SW 1271 (cell line): Measurements from ENCODE around the gene ZNF705A.
"Not testable (repeated sequence)": the region's sequence is repeated elsewhere in the genome, so short reads cannot be mapped to it uniquely, and the experiment has no call there.

Experiments used
- DNase-seq, 2 experiments: peaks; one replicate each; lab custom pipeline; 2025; lab: John Stamatoyannopoulos, UW

The ZNF705A gene

DNA sequence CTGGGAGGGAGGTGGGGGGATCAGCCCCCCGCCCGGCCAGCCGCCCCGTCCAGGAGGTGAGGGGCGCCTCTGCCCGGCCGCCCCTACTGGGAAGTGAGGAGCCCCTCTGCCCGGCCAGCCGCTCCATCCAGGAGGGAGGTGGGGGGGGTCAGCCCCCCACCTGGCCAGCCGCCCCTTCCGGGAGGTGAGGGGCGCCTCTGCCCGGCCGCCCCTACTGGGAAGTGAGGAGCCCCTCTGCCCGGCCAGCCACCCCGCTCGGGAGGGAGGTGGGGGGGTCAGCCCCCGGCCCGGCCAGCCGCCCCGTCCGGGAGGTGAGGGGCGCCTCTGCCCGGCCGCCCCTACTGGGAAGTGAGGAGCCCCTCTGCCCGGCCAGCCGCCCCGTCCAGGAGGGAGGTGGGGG is 27.4 kb downstream of the ZNF705A start:
- DNase-seq: not testable (repeated sequence)

DNA sequence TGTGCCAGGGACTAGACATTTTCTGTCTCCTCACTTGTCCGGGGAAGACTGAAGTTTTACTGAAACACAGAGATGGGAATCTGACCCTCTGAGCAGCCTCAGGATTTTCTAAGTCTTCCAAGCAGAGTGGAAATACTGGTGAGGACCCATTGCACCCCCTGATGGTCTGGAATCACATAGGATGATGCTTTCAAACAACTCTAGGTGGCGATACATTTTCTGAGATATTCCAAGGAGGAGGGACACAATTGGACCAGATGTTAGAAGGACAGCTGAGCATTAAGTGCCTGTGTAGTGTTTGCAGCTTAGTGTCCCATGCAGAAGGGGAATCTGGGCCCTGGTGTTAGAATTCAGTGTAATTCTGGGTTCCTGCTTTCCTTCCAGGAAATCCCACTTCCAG is 31.3 kb downstream of the ZNF705A start:
- not testable (repeated sequence) for DNase-seq

DNA sequence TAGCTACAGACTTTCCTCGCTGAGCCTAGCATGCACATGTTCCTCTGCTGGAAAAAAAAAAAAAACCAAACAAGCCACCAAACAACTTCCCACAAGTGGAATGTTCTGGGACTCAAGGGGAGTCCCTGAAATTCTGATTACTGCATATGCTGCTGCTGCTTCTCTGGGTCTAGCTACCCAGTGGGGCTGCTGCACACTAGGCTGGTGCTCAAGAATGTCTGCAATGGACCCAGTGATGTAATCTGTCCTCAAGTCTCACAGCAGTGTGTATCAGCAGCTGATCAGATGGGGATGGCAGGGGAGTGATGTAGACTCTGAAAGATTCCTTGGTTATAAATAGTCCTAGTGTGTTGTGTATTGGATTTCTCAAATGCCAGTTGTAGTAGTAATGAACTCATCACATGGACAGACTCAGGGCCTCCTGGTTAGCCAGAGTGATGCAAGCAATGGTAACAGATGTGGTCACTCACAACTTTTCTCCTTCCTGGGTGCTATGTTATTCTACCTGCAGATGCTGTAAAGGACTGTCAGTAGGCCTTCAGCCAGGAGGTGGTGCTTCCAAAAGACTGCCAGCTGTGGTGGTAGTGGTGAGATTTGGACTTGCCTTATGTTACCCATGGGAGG is 41.0 kb downstream of the ZNF705A start:
- DNase-seq: not testable (repeated sequence)

DNA sequence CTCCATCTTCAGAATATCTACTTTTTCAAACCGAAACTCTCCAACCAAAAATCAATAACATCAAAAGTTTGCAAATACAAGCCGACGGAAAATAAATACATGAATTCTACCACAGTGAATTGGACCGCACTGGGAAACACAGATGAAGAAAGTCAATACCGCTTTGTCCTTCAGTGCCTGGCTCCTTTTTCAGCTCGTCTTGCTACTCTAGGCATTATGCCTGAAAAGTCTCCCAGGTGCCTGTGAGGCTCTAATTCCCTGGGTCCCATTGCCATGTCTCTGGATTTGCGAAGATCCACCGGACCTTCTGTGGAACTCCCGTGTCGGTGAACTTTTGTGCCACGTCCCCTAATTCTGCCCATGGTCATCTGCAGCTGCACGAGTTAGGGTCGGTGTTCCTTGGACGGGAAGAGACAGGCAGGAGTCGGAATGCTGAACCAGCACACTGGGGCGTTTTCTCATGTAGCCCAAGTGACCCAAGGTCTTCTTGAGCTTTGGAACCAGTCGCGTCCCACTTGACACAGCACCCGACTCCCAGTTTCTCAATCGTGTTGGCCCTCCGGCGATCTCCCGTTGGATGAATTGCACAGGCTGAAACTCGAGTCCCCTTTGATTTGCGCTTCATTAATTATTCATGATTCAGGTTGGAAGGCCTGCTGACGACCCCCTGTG is 62.0 kb downstream of the ZNF705A start:
- DNase-seq: not testable (repeated sequence)

DNA sequence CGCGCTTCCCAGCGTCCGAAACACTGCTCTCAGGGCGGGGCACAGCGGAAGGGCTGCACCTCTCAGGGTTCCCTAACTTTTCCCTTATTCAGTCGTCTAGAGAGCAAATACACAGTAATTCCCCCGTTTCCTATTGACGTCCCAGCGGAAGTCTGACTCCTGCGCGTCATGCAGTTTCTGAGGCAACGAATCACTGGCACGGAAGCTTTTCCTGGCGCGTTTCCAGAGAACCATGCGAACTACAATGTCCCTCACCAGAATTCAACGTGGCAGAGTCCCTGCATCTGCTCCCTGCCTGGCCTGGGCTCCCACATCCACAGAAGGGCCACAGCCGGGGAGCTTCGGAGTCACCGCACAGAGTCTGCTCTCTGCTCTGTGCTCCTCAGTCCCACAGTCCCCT is 64.6 kb downstream of the ZNF705A start:
- not testable (repeated sequence) for DNase-seq

DNA sequence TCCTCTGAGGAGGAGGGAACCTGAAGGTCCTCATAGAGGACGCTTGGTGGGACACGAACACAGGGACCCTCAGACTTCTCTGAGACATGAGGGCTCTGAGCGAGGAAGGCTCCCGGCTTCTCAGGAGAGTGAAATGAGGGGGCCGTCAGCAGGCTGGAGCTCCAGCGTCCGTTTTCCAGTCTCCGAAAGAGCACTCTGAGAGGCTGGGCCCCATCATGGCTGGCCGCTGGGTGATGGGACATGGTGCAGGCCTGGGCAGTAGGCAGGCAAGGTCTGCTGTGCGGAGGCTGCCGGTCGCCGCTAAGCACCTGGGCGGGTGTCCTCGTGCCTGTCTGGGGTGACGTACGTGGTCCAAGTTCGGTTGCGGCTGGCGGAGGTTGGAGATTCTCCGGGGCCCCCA is 65.0 kb downstream of the ZNF705A start:
- not testable (repeated sequence) for DNase-seq

DNA sequence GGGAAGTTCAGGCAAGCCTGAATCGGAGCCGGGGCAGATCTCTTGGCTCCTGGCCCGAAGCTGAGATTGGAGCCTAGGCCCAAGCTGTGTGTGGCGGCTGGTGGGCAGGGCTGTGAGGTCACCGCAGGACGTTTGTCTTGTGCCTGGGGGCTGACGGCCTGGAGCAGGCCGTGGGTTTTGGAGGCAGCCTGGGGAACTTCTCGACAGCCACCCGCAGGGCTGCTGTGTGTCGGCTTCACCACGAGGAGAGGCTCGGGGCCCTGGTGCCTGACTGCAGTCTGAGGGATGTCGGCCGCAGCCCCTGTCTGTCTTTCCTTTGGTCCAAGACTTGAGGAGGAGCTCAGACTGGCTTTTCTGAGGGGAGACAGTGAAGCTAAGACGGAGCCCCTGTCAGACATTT is 65.5 kb downstream of the ZNF705A start:
- DNase-seq: not testable (repeated sequence)

DNA sequence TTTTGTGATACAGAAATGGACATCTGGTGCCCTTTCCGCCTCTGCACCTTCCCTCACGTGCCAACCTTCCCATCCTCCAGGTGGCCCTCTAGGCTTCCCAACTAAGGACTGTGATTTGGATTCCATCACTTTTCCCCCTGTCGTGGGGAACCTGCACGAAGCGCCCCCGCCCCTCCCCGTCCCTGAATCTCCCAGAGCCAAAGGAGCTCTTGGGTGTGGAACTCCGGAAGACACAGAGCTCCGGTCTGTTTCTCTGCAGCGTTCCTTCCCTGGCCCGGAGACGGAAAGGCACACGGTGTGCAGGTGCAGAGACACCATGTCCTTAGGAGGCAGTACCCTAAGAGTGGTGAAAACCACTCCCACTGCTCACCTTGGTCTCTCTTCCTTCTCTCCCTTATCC is 66.8 kb downstream of the ZNF705A start:
- DNase-seq: not testable (repeated sequence)

DNA sequence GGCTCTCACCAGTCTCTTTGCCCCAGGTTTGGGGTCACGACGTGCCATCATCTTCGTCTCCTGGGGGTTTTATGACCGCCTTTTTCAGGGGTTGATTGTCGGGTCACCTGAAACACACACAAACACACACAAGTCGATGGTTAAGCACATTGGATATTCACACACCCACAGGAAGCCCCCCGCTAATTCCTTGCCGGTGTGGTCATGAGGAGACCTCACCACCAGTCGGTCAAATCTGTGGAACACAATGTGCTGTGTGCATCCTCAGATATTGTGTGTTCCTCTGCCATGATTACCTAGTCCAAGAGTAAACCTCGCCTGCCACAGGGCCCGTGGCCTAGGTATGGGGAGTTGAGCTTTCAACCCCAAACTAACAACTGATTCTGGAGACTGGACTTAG is 68.0 kb downstream of the ZNF705A start:
- DNase-seq: not testable (repeated sequence)

DNA sequence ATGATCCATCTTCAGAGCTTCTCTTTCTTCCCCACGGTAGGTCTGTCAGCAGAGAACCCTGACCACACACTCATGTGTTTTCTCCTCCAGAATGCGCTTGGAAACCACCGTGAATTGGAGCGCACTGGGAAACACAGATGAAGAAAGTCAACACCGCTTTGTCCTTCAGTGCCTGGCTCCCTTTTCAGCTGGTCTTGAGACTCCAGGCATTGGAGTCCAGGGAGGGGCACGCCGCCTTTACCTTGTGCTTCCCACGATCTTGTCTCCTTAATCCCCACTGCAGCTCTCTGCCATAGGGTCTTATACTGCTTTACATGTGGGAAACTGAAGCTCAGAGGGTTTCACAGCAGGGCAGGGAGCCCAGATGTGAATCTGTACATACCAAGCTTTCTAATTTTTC is 69.5 kb downstream of the ZNF705A start:
- DNase-seq: no peak

DNA sequence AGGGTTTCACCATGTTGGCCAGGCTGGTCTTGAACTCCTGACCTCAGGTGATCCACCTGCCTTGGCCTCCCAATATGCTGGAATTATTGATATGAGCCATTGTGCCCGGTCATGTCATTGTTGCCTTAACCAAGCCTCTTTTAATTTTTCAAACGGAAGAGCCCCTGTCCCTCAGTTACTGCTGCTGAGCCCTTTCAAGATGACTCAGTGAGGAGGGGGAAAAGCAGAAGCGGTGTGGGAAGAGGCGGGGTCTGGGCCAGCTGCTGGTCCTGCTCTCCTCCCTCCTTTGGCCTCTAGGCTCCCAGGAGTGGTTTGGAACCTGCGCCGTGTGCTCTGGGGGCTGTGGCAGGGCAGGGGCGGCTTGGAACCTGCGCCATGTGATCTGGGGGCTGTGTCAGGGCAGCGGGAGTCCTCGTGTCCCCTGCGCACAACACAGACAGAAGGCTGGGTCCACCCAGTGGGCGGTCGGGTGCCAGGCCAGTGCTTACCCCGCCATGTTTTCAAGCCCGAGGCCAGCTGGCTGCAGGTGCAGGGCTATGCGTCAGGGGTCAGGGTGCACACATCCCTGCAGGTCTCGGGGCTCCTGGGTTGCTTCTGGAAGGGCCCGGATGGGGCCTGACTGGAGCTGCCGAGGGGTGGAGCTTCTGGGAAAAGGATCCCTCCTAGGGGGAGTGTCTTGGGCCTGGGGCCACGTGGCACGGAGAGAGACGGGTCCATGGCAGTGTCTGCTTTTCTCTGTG is 70.3 kb downstream of the ZNF705A start, which contains the start of gene FAM90A1:
TSS of gene FAM90A1 (minus strand) at position 627 of the 740 bp plus-strand sequence. CDS start 2,786 bp downstream, outside the sequence.
- not testable (repeated sequence) for DNase-seq

DNA sequence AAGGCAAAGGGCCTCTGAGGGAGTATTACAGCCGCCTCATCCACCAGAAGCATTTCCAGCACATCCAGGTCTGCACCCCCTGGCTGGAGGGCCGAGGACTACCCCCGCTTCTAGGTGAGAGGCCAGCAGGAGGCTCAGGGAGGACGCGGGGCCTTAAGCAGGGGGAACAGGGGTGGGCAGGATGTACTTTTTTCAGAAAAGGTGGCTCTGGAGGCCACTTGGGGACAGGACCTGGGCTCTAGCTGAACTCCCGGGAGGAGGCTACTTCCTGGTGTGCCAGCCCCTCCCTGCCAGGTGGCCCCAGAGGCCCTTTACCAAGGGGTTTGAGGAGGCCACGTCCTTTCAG is 70.9 kb downstream of the ZNF705A start:
- DNase-seq: not testable (repeated sequence)

DNA sequence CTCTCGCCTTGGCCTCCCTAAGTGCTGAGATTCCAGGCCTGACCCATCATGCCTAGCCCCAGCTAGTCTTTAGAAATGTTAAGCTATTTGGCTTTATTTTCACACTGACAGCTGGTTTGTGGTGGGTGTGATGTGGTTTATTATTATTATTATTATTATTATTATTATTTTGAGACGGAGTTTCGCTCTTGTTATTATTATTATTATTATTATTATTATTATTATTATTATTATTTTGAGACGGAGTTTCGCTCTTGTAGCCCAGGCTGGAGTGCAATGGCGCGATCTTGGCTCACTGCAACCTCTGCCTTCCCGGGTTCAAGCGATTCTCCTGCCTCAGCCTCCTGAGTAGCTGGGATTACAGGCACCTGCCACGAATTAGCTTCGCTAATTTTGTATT is 71.8 kb downstream of the ZNF705A start:
- DNase-seq: not testable (repeated sequence)

DNA sequence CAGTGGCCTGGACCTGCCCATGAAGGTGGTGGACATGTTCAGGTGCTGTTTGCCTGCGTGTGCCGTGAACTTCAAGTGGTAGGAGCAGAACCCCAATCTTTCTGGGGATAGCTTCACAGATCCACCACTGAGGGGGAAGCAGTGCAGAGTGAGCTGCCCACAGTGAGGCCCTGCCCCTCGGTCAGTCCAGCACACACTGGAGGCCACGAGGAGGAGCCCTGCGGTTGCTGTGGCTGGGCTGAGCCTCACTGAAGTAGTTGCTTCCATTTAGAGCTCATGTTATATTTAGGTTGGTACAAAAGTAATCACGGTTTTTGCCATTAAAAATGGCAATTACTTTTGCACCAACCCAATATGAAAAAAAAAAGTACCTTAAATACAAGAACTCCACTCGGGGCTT is 72.7 kb downstream of the ZNF705A start:
- not testable (repeated sequence) for DNase-seq
